Upper lobe of right lung (tissue), 1 donor: ENCODE data around the gene TNFRSF6B. TPM values are rescaled to one million over a fixed set of nuclear protein-coding genes. Genes with fewer than 3 reads are reported as not detected.

Experiments used
- ATAC-seq: fragments of 200-7000 bp; cut with Tn5 transposase; one replicate; pipeline ENCODE4 v1.9.1; 2020; ENCODE audit warnings: mild to moderate bottlenecking, moderate library complexity
- DNase-seq: peaks from one replicate; pipeline ENCODE4 v3.0.0-alpha.2; 2020
- H3K27ac ChIP-seq: fragments of 200-600 bp; one replicate; pipeline ENCODE4 v1.8.0; 2022
- H3K27me3 ChIP-seq: fragments of 200-600 bp; one replicate; pipeline ENCODE4 v1.8.0; 2022; ENCODE audit warnings: mild to moderate bottlenecking
- H3K36me3 ChIP-seq: fragments of 200-600 bp; one replicate; pipeline ENCODE4 v1.8.0; 2022
- H3K4me1 ChIP-seq: fragments of 200-600 bp; one replicate; pipeline ENCODE4 v1.8.0; 2022
- H3K4me3 ChIP-seq: fragments of 200-600 bp; one replicate; pipeline ENCODE4 v1.8.0; 2022; ENCODE audit warnings: mild to moderate bottlenecking
- H3K9me3 ChIP-seq: fragments of 200-600 bp; one replicate; pipeline ENCODE4 v1.8.0; 2022
- CTCF ChIP-seq: fragments of 200-600 bp; IDR thresholded peaks from one replicate; pipeline ENCODE4 v1.8.0; 2022; ENCODE audit warnings: antibody characterized with exemption
- intact Hi-C: fragments of 100-400 bp; cut with DNase I; formaldehyde crosslinking; loops from one replicate; pipeline ENCODE4 v1.11.0; 2022
- total RNA-seq: library from RNA; stranded (reverse); fragmentation: NEBNext Ultra II Directional; extraction: Animal tissue kit (Norgen Biotek cat#: 25700); gene quantifications from one replicate; pipeline ENCODE4 v1.2.1, GENCODE V29; 2021
- donor health status: DM: no; HTN: yes; CAD: no; lungs with severe emphysema.

TNFRSF6B gene
- total RNA-seq, 1 donor from 2014 or later: 14.4 TPM

DNA sequence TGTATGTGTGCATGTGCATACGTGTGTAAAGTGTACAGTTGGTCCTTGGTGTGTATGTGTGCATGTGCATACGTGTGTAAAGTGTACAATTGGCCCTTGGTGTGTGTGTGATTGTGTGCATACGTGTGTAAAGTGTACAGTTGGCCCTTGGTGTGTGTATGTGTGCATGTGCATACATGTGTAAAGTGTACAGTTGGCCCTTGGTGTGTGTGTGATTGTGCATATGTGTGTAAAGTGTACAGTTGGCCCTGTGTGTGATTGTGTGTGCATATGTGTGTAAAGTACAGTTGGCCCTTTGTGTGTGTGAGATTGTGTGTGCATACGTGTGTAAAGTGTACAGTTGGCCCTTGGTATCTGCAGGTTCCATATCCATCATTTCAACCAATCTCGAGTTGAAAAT is 35.0 kb downstream of the TNFRSF6B start:
- ATAC-seq: no peak
- Histone ChIP-seq H3K4me1 (peaks cover 12% of the 10 kb centered on the region), H3K27ac (no peak overlapping the region), H3K4me3 (no peak overlapping the region), H3K27me3 (no peaks in the 10 kb centered on the region), H3K36me3 (peaks cover 27% of the 10 kb centered on the region), H3K9me3 (no peaks in the 10 kb centered on the region)
- TF ChIP-seq CTCF: no peak
- intact Hi-C loops: no loop called here
- DNase-seq: no peak

GRCh38 chr20:63732118-63733095 is 36.0 kb downstream of the TNFRSF6B start:
- no peak overlapping the region for H3K4me3 ChIP-seq
- peaks cover 14% of the 10 kb centered on the region for H3K4me1 ChIP-seq
- DNase-seq (no peak), ATAC-seq (no peak)
- no peaks in the 10 kb centered on the region for H3K9me3 ChIP-seq
- TF ChIP-seq CTCF: no peak
- peaks cover 27% of the 10 kb centered on the region for H3K36me3 ChIP-seq
- no peak overlapping the region for H3K27ac ChIP-seq
- H3K27me3 ChIP-seq: no peaks in the 10 kb centered on the region
- intact Hi-C loops: no loop called here

DNA sequence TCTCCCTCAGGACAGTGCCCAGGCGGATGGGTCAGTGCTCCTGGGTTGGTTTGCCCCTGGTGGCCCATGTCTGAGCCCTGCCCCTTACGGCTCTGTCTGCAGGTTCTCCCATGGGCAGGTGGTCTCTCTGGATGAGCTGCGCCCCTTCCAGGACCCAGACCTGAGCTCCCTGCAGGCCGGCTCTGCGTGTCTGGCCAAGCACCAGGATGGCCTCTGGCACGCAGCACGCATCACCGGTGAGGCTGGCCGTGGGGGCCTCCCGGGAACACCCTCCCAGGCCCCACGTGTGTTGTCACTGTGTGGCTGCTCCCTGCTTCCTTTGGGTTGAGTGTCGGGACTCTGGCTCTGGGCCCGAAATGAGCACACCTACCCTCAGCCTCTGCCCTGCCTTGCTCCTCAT is 36.7 kb downstream of the TNFRSF6B start:
- no peak for DNase-seq
- H3K9me3 ChIP-seq: no peaks in the 10 kb centered on the region
- H3K4me1 ChIP-seq: peaks cover 16% of the 10 kb centered on the region
- intact Hi-C loops: no loop called here
- no peak overlapping the region for H3K27ac ChIP-seq
- TF ChIP-seq CTCF: no peak
- no peak for ATAC-seq
- no peak overlapping the region for H3K4me3 ChIP-seq
- no peaks in the 10 kb centered on the region for H3K27me3 ChIP-seq
- H3K36me3 ChIP-seq: peaks cover 27% of the 10 kb centered on the region

DNA sequence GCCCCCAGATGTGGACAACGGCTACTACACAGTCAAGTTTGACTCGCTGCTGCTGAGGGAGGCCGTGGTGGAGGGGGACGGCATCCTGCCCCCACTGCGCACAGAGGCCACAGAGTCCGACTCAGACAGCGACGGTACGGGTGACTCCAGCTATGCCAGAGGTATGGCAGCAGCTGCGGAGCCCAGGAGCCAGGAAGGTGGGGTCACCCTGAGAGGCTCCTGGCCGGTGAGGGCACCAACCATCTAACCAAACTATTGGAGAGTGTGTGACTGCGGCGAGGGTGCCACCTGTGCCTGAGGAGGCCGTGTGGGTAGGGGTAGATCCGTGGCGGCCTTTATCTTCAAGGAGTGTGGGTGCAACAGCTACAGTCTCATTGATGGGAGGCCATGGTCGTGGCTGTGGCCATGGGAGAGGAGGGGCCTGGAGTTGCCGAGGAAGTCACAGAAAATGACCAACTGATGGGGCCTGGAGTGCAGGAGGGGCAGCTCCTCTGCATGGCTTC is 37.2 kb downstream of the TNFRSF6B start:
- ATAC-seq: no peak
- intact Hi-C loops: no loop called here
- Histone ChIP-seq H3K27ac (no peak overlapping the region), H3K36me3 (peaks cover 27% of the 10 kb centered on the region), H3K27me3 (no peaks in the 10 kb centered on the region), H3K4me1 (peaks cover 16% of the 10 kb centered on the region), H3K4me3 (no peak overlapping the region), H3K9me3 (no peaks in the 10 kb centered on the region)
- DNase-seq: no peak
- TF ChIP-seq CTCF: no peak

DNA sequence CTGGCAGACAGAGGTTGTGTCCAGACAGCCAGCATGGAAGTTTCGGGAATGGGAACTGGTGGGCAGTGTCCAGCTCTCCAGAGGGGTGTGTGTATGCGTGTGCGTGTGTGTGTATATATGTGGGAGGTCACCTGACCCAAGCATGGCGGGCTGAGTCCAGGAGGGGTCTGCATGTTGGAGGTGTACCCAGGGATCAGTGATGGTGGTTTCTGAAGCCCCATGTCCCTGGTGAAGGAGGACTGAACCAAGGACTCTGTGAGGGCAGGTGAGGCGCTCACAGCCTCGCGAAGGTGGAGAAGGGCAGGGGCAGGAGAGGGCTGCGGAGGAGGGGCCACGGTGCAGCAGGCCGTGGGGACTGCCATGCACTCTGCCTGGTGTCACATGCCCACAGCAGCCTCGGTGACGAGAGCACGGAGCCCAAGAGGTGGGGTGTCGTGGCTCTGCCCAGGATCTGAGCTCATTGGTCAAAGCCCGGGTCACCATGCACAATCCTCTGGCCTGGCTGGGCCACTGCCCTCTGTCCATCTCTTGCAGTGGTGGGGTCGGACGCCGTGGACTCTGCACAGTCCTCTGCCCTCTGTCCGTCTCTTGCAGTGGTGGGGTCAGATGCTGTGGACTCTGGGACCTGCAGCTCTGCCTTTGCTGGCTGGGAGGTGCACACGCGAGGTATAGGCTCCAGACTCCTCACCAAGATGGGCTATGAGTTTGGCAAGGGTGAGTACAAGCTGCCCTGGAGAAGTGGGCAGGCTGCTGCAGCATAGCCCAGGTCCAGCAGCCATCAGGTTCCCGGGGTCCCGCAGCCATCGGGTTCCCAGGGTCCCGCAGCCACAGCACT is 37.9 kb downstream of the TNFRSF6B start:
- no peak for TF ChIP-seq CTCF
- Histone ChIP-seq H3K4me1 (peaks cover 19% of the 10 kb centered on the region), H3K27ac (no peak overlapping the region), H3K9me3 (no peaks in the 10 kb centered on the region), H3K4me3 (no peak overlapping the region), H3K27me3 (no peaks in the 10 kb centered on the region), H3K36me3 (peaks cover 27% of the 10 kb centered on the region)
- intact Hi-C loops: no loop called here
- DNase-seq (no peak), ATAC-seq (no peak)
